ENCODE data around the gene SESN3. TPM values are rescaled to one million over a fixed set of nuclear protein-coding genes. Genes with fewer than 3 reads are reported as not detected.

Gene SESN3
- total RNA-seq, 2 experiments from 2014 or later: 17.5 to 18.1 TPM

DNA sequence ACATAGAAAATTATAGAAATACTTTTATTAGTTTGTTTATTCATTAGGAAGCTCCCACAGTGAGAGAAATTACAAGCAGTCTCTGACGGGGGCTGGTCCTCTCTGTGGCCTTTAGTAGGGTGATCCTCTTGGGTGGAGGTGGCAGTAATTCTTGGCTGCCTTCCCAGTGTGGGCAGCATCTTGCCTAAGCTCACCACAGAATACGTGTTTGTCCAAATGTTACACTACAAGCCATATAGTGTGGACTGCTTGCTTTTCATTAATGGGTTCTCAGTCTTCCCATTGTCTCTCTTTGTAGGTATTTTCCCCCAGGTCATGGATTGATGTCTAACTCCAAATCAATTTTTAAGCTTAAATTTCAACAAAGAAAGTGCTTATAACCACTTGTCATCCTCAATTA, 98.0 kb downstream of the SESN3 start:
- CTCF ChIA-PET: no interaction called here
- no peak for DNase-seq
- peaks cover 17% of the 10 kb centered on the region for H3K36me3 Mint-ChIP-seq (ENCODE audit: low read depth)
- H3K27me3 Mint-ChIP-seq (ENCODE audit: low read depth): no peaks in the 10 kb centered on the region
- H3K4me1 Mint-ChIP-seq (ENCODE audit: low read depth): peaks cover 7% of the 10 kb centered on the region
- intact Hi-C loops (cut with micrococcal nuclease): loop anchor here (10.0 kb wide), 1 partner anchor 1238 kb away; no protein-coding TSS in a partner anchor
- no peak overlapping the region for H3K27ac Mint-ChIP-seq
- H3K4me3 Mint-ChIP-seq: no peak overlapping the region
- no peaks in the 10 kb centered on the region for H3K9me3 Mint-ChIP-seq

DNA sequence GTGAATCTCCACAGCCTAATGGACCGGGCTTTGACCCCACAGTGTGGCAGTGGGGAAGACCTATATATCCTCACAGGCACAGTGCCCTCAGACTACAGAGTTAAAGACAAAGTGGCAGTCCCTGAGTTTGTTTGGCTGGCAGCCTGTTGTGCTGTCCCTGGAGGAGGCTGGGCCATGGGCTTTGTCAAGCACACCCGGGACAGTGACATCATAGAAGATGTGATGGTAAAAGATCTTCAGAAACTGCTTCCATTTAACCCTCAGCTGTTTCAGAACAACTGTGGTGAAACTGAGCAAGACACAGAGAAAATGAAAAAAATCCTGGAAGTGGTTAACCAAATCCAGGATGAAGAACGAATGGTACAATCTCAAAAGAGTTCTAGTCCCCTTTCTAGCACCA, 102.4 kb downstream of the SESN3 start:
- Mint-ChIP-seq H3K36me3 (ENCODE audit: low read depth) (peaks cover 17% of the 10 kb centered on the region), H3K9me3 (no peaks in the 10 kb centered on the region), H3K27ac (no peak overlapping the region), H3K27me3 (ENCODE audit: low read depth) (no peaks in the 10 kb centered on the region), H3K4me3 (no peak overlapping the region), H3K4me1 (ENCODE audit: low read depth) (no peaks in the 10 kb centered on the region)
- DNase-seq: no peak
- intact Hi-C loops (cut with micrococcal nuclease): no loop called here
- CTCF ChIA-PET: no interaction called here

DNA sequence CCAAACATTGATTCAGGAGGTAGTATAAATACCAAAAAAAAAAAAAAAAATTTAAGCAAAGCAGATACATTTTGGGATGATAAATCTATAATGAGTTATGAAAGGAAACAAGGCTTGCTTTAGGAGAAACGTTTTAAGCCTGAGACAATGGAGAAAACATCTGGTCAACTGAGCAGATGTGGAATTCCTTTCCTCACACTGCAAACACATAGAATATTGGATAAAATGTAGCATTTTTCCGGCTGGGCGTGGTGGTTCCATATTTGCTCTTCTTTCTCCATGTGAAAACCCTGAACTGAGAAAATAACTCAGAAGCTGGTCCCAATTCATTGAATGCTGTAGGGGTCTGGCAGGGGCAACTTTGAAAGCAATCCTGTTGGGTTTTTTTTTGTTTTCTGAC, 107.4 kb downstream of the SESN3 start:
- CTCF ChIA-PET: interaction anchor here (1.1 kb wide), 1 partner anchor 29 kb away, joined by 3 read pairs; no protein-coding TSS in a partner anchor
- H3K4me1 Mint-ChIP-seq (ENCODE audit: low read depth): peaks cover 5% of the 10 kb centered on the region
- intact Hi-C loops (cut with micrococcal nuclease): no loop called here
- H3K4me3 Mint-ChIP-seq: no peak overlapping the region
- H3K27ac Mint-ChIP-seq: no peak overlapping the region
- H3K9me3 Mint-ChIP-seq: peaks cover 1% of the 10 kb centered on the region
- DNase-seq: no peak
- H3K36me3 Mint-ChIP-seq (ENCODE audit: low read depth): peaks cover 7% of the 10 kb centered on the region
- H3K27me3 Mint-ChIP-seq (ENCODE audit: low read depth): no peaks in the 10 kb centered on the region

DNA sequence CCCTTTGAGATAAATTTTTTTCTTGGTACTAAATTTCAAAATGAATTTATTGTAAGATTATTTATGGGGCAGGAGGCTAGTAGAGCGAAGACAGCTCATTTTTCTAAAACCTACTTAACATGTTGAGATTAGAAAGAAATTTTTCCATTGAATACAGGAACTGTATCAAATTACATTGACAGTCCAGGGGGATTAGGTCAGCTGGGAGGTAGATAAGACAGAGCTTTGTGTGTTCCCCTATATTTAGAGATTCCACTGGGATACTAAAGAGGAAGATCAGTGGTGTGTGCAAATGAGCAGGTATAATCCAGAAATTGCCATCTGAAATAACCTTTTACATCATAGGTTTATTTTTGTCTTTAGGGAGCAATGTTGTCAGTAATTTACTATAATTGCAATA, 109.3 kb downstream of the SESN3 start:
- Mint-ChIP-seq H3K27ac (no peak overlapping the region), H3K27me3 (ENCODE audit: low read depth) (no peaks in the 10 kb centered on the region), H3K4me1 (ENCODE audit: low read depth) (peaks cover 5% of the 10 kb centered on the region), H3K36me3 (ENCODE audit: low read depth) (peaks cover 3% of the 10 kb centered on the region), H3K9me3 (peaks cover 3% of the 10 kb centered on the region), H3K4me3 (no peak overlapping the region)
- intact Hi-C loops (cut with micrococcal nuclease): no loop called here
- CTCF ChIA-PET: no interaction called here
- DNase-seq: no peak

DNA sequence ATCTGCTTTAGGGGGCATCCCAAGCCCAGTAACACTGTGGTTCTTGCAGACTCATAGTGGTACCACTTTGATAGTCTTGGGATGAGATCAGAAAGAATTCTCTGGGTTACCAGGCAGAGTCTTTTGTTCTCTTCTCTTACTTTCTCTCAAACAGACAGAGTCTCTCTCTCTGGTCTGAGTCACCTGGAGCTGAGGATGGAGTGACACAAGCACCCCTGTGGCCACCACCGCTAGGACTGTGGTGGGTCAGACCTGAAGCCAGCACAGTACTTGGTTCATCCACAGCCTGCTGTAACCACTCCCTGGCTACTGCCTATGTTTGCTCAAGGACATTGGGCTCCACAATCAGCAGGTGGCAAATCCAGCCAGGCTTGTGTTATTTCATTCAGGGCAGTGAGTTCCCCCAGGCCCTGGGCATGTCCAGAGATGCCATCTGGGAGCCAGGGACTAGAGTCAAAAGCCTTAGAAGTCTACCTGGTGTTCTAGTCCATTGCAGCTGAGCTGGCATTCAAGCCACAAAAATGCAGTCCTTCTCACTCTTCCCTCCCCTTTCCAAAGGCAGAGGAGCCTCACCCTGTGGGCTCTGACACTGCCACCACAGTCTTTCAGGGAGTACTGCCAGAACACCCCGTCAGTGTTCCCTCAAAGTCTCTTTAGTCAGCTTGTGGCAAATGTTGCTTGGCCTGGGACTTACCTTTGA, 111.5 kb downstream of the SESN3 start:
- no peak for DNase-seq
- Mint-ChIP-seq H3K9me3 (peaks cover 3% of the 10 kb centered on the region), H3K27me3 (ENCODE audit: low read depth) (no peaks in the 10 kb centered on the region), H3K36me3 (ENCODE audit: low read depth) (peaks cover 3% of the 10 kb centered on the region), H3K4me1 (ENCODE audit: low read depth) (peaks cover 5% of the 10 kb centered on the region), H3K4me3 (no peak overlapping the region), H3K27ac (no peak overlapping the region)
- intact Hi-C loops (cut with micrococcal nuclease): no loop called here
- CTCF ChIA-PET: no interaction called here

DNA sequence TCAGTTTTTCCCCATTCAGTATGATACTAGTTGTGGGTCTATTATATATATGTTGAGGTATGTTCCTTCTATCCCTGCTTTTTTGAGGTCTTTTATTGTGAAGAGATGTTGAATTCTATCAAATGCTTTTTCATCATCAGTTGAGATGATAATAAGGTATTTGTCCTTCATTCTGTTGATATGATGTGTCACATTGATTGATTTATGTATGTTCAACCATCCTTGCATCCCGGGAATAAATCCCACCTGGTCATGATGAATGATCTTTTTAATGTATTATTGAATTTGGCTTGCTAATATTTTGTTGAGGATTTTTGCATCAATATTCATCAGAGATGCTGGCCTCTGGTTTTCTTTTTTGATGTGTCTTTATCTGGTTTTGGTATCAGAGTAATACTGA, 115.4 kb downstream of the SESN3 start:
- CTCF ChIA-PET: no interaction called here

More for the DNA sequence above, 115.4 kb downstream of the SESN3 start:
- intact Hi-C loops (cut with micrococcal nuclease): no loop called here
- Mint-ChIP-seq H3K4me1 (ENCODE audit: low read depth) (peaks cover 8% of the 10 kb centered on the region), H3K27ac (no peak overlapping the region), H3K4me3 (no peak overlapping the region), H3K9me3 (peaks cover 3% of the 10 kb centered on the region), H3K27me3 (ENCODE audit: low read depth) (no peaks in the 10 kb centered on the region), H3K36me3 (ENCODE audit: low read depth) (peaks cover 8% of the 10 kb centered on the region)
- DNase-seq: no peak

Other genes starting within 250 kb of the SESN3 start
- not detected for gene KDM4E, start 205.9 kb downstream of the SESN3 start, total RNA-seq
- not detected for gene KDM4F, start 181.8 kb downstream of the SESN3 start, total RNA-seq
- 10 to 100 TPM; 20.5 to 22.9 TPM for gene SRSF8, start 164.3 kb downstream of the SESN3 start, total RNA-seq
- gene ENDOD1, start 141.4 kb downstream of the SESN3 start, total RNA-seq: 10 to 100 TPM; 14.5 to 15.2 TPM

Measured in activated naive CD4-positive, alpha-beta T cell treated with anti-CD3 and anti-CD28 coated beads for 36 hours (primary cell).